ENCODE measurements around the gene GJD2.

Gene GJD2

GRCh38 chr15:34772312-34772711 lies 17.5 kb upstream of the GJD2 start:
- DNase-seq = no peak

GRCh38 chr15:34769711-34770110 lies 14.9 kb upstream of the GJD2 start:
- no peak for DNase-seq

GRCh38 chr15:34768530-34768929 lies 13.7 kb upstream of the GJD2 start:
- DNase-seq = no peak

- DNase-seq = no peak
These were observed 10.9 kb upstream of the GJD2 start for GRCh38 chr15:34765741-34766140.

- DNase-seq = no peak
These were observed 6.1 kb upstream of the GJD2 start for GRCh38 chr15:34760909-34761308.

GRCh38 chr15:34759992-34760391 lies 5.2 kb upstream of the GJD2 start:
- no peak for DNase-seq

GRCh38 chr15:34759347-34759746 lies 4.5 kb upstream of the GJD2 start:
- DNase-seq = no peak

GRCh38 chr15:34757262-34757661 lies 2.5 kb upstream of the GJD2 start:
- no peak for DNase-seq

GRCh38 chr15:34755419-34755773 lies 598 bp upstream of the GJD2 start:
- no peak for DNase-seq

- no peak for DNase-seq
These were observed 612 bp downstream of the GJD2 start for GRCh38 chr15:34754171-34754601.

GRCh38 chr15:34753236-34753894 lies 1.4 kb downstream of the GJD2 start:
- DNase-seq = no peak

GRCh38 chr15:34749691-34750090 lies 5.1 kb downstream of the GJD2 start:
- no peak for DNase-seq

GRCh38 chr15:34739346-34739745 lies 15.5 kb downstream of the GJD2 start:
- DNase-seq = no peak

GRCh38 chr15:34738002-34738401 lies 16.8 kb downstream of the GJD2 start:
- no peak for DNase-seq

GRCh38 chr15:34737477-34737876 lies 17.3 kb downstream of the GJD2 start:
- DNase-seq = no peak

GRCh38 chr15:34734303-34734702 lies 20.5 kb downstream of the GJD2 start:
- DNase-seq = no peak

- no peak for DNase-seq
These were observed 21.2 kb downstream of the GJD2 start for GRCh38 chr15:34733621-34734020.

GRCh38 chr15:34732430-34732829 lies 22.4 kb downstream of the GJD2 start:
- DNase-seq = no peak

- DNase-seq = no peak
These were observed 24.1 kb downstream of the GJD2 start for GRCh38 chr15:34730701-34731100.

GRCh38 chr15:34729886-34730285 lies 24.9 kb downstream of the GJD2 start:
- DNase-seq = no peak

- DNase-seq = no peak
These were observed 25.7 kb downstream of the GJD2 start for GRCh38 chr15:34729056-34729455.

GRCh38 chr15:34726406-34727100 lies 28.2 kb downstream of the GJD2 start:
- DNase-seq = no peak

- DNase-seq = no peak
These were observed 29.2 kb downstream of the GJD2 start for GRCh38 chr15:34725556-34725955.

- no peak for DNase-seq
These were observed 30.3 kb downstream of the GJD2 start for GRCh38 chr15:34724481-34724880.

- no peak for DNase-seq
These were observed 32.4 kb downstream of the GJD2 start for GRCh38 chr15:34722439-34722836.

All from CD4-positive, alpha-beta T cell treated with Interleukin-17A for 4 hours (primary cell).